ENCODE data around the gene BLACAT1.
A peak's percentile ranks its signal among the peaks of the same experiment; 100 is the strongest.
"Not testable (repeated sequence)": the region's sequence is repeated elsewhere in the genome, so short reads cannot be mapped to it uniquely, and the experiment has no call there.

Gene BLACAT1

DNA sequence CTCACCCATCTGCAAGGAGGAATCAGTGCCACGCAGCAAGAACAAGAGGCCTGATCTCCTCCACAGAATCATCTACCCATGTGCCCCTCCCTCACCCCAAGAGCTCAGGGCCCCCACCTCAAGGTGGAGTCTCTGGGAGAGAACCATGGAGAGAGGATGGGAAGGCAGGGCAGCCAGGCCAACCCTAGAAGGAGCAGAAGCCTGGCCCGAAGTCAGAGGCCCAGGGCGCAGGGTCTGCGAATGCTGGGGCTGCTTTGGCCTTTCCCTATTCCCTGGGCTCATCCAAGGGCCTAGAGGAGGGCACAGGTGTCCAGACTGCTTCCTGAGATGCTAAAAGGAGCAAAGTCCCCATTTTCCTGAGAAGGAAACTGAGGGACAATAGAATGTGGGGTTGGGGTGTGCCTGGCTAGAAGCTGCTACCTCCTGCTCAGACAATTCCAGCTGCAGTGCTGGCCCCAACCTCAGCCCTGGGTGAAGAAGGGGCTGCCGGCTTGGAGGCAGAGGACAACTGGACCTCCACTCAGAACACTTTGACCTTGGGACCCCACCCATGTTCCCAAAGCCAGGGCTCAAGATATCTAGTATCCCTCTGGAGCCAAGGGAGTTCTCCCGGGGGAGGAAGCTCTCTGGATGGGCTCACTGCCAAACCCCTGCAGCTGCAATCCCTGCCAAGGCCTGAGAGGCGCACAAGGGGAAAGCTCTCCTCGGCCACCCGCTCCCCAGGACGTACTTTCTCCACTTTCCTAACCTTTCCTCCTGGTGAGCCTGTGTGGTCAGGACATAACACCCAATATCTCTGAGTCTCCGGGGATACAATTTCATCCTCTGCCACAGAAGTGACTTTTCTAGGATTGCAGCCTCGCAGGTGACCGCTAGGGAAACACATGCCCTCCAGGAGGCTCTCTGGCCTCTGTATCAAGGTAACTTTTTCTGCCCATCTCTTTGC lies 17.4 kb downstream of the BLACAT1 start:
- no peak for DNase-seq

DNA sequence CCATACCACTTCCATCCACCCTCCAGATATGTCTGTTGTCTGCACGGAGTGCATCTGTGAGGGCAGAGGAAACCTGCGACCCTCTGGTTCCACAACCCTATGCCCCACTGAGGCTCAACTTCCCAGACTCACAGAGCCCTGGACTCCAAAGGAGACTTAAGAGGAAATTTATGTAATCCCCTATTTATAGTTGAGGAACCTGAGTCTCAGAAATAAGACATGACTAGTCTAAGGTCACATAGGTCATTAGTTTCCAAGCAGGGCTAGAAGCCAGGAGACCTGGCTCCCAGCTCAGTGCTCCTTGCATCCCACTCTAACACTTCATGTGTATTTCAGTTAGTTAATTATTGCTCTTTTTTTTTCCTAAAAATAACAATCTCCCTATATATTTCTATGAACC lies 18.3 kb downstream of the BLACAT1 start:
- no peak for DNase-seq

DNA sequence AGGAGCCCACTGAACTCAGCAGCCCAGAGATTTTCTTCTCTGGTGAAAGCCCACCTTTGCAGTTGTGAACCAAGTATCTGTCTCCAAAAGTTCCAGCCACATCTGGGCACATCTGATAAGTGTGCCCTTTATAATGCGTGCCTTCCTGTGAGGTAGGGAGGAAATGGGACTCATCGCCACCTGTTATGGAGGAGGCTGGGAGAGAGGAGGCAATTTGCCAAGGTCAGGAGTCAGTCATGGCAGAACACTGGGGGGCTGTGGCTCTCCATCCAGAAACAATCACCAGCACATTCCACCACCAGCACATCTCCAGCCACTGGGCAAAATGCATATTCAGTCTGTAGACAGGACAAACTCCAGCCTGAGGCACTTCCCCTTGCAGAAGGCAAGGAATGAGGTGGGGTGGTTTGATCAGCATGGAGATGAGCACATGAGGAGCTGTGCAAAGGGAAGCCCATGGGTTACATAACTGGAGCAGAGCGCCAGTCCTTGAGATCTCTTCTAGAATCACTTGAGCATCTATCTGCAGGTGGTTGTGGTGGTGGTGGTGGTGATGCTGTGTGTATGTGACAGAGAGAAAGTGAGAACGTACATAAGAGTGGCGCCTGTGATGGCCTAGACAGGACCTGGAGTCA lies 19.0 kb downstream of the BLACAT1 start:
- no peak for DNase-seq

DNA sequence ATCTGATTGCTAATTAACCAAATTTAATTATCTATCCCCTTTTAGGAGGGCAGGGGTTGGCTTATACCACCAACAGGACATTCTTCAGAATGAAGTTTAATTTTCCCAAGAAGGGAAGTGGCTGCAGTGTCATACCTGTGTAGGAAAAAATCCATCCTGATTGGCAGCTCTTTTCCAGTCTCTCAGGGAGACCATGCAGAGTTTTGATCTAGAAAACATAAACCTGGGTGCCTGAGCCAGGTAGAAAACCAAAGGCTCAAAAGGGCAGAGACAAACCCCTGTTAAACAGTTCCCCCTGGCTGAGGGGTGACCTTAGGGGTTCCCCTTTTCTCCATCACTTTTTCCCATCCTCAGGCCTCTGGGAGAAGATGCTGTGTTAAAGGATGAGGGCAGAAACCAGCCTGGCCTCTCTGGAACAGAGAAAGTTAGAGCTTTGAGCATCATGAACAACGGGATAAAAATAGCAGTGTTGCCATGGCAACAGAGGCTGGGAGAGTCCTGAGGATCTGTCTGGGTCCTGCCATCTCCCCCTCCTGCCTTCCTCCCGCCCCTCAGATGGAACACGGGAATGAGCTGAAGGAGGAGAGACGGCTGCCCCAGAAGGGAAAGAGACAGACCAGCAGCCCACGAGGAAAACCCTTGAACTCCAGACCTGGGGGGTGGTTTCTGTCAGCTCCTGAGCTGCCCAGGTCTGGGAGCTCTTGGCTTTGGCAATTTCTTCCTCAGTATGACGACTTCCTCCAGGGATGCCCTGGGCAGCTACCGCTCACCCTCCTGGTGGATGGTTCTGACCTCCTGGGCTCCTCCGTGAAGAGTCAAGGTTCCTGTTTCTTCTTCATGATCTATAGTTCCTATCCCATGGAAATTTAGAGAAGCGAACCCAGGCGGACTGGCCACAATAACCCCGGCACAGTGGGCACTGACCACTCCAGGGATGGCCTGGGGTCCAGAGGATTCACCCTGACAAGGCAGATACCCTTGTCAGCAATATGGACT lies 20.0 kb downstream of the BLACAT1 start:
- no peak for DNase-seq

DNA sequence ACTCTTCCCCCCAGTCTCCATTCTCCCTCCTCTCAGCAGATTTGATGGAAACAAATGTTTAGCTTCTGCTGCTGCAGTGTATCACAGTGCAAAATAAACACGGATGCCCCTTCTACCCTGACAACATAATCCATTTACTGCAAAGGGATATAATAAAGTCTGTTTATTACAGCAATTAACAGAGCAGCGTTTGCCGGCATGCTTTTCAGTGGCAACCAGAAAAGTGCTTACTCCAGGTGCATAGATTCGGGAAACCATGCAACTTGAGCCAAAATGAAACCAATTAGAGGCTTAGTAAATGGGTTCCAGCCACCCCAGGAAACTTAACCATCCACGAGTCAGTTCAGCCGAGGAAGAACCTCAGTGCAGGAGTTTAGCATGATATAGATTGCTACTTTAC lies 21.1 kb downstream of the BLACAT1 start:
- no peak for DNase-seq

DNA sequence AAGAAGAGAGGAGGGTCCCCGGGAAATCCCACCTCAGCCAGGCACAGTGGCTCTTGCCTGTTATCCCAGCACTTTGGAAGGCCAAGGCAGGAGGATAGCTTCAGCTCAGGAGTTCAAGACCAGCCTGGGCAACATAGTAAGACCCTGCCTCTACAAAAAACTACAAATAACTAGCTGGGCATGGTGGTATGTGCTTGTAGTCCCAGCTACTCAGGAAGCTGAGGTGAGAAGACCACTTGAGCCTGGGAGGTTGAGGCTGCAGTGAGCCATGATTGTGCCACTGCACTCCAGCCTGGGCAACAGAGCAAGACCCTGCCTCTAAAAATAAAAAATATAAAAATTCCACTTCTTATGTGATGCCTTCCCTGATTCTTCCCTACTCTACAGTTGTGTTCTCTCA lies 23.2 kb downstream of the BLACAT1 start:
- not testable (repeated sequence) for DNase-seq

DNA sequence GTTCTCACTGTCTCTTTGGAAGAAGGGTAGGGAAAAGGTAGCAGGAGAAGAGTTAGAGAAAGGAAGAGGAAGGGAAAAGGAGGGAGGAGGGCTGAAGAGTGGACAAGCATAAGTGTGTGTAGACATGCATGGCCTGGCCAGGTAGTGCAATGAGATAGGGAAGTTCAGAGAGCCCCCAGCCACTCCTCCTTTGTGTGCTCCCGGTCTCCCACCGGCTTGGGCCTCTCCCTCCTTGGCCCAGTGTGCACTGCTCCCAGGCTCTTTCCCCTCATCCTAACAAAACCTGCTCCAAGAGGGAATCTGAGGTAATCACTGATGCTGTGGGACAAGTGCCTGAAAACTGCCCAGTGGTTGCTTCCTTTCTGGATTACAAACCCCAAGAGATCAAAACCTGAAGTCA lies 23.7 kb downstream of the BLACAT1 start:
- no peak for DNase-seq

DNA sequence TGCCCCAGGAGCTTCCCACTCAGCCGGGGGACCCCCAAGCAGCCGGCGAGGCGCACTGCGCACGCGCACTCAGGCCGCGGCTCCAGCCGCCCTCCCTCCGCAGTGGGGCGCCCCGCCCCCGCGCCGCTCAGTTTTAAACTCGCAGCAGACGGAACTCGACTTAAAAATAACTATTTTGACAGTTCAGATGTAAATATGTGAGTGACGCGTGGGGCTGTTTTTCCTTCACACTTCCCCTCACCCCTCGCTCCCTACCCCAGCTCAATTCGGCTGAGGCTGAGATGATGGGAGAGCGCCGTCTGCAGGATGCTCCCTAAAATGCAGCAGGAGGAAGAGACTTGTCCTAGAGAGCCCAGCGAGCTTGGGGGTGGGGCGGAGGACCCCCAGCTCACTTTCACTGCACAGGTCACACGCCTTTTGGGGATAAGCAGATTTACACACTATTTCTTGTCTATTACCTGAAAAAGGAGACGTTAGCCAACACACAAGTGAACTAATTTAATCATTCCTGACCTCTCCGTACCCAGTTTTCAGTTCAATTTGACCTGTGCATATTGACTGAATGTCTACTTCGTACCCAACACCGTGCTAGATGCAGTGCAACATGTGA lies 25.0 kb downstream of the BLACAT1 start:
- DNase-seq: peak; percentile 56 to 77

DNA sequence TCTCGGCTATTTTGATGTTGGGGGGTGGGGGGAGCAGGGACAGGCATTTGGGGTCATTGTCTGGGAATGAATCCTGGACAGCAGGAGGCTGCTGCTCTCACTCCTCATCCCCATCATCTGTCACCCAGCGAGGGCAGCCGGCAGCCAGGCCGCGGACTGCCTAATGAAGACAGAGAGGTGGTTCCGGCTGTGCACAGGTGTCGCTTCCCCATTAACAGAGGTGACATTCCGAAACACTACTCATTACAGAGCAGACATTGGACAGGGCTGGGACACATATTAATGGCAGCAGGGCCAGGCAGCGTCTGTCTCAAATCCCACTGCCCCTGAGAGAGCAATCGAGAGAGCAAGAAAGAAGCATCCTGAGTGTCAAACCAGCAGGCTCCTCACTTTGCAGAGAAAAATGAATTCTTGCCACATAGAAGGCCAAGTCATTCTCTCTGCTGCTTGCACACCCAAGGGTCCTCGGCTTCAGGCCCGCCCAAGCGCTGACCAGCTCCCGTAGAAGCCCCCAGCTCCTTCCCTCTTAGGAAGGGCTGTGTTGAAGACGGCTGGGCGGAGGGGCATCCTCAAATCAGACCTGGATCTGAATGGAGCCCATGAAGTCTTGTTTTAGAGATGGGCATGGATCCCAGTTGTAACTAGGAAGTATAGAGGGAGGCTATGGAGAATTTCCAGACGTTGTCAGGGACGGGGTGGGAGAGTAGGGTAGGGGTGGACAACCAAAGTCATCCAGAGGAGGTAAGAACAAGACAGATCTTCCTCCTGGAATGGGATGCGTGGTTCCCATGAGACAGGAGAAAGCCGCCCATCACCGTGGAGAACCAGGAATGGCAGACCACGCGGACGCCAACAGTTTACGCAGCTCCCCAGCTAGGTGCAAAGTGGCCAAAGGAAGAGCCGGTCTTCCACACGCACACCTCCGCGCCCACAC lies 25.8 kb downstream of the BLACAT1 start:
- no peak for DNase-seq

DNA sequence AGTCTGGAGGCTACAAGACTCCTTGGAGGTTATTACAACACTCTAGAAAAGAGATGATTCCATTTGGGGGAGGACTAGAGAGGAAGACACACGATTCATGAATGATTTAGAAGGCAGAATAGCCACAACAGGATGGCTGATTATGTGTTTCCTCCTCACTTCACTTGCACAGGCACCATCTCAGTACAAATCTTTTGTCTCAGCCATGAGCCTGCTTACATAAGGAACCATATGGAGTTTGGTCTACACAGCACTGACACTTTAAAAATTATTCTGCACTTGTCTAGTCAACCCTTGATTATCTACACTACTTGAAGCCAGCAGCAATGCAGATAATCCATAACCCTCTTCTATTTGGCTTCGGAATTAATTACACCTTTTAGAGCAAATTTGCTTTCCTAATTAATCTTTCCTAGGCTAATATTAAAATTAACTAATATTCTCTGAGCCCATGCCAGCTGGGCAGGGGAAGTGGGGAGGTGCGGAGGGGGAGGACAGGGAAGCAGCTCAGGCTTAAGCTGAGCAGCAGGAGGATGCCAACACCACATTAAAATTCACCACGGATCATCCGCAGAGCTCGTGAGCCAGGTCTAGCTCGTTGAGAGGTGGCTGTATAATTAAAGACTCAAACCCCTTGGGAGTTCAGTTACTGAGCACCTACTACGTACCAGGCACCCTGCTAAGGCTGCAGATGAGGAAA lies 30.8 kb downstream of the BLACAT1 start:
- no peak for DNase-seq

DNA sequence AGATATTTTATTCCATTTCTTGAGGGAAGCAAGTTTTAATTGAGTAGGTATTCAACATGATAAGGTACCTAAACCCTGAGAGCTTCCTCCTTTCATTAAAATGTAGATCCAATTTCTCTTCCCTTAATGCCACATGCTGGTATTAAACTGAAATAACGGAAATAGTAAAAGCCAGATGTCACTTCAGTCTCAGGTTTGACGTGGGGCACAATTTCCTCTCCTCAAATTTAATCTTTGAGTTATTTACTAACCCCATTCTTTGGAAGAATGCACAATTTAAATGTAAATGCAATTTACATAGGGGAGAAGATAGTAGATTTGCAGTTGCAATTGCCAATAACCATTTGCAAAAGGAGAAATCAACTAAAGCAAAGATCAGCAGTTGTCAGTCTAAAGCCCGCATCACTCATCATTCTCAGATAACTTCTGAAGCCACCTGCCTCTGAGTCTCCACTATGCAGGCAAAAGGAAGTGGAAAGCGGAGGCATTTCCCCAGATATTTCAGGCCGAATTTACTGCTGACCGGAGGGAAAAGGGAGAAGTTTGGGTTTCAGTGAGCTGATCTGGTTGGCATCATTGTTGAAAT lies 31.9 kb downstream of the BLACAT1 start:
- no peak for DNase-seq

DNA sequence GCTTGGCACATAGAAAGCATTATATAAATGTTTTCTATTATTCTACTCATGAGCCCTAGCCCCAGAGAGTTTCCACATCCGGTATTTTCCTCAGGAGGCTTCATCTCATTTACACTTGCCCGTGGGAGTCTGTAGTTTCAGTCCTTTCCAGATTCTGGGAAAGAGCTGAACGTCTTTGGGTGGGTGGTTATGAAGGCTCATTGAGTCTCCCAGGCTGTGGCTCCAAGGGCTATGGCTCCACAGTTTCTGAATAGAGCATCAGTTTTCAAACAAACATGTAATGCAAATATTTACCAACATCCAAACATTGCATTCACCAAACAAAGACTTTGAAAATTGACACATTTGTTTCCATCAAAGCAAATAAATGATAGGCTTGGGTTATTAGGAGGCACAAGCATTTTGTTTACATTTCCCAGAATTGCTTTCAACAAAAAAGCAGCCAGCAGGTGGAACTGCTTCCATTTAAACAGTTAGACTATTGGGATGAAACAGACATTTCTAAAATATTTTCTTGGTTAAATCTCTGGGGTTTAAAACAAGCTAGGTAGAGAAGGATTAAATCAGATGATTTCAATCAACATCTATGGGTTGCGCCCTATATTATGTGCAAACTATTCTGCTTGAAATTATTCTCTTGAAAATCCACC lies 32.7 kb downstream of the BLACAT1 start:
- DNase-seq: no peak

DNA sequence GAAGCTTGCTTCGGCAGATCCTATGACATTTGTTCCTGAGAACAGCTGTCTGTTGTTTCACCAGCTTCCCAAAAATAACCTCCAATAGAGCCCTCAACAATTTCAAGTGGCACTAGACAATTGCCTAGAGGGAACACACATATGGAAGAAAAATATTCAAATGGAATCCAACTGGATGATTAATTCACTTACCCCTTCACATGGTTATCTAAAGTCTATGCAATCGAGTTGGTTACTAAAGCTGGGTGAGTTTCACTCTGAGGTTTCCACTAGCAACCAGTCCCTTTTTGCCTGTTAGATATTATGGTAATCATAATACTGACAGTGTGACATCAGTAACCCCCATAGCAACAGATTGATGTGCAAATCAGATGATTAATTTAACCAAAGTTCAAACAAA lies 34.0 kb downstream of the BLACAT1 start, which contains the start of gene LEMD1:
Gene LEMD1, minus strand, starts transcription at position 259 of the 400 bp plus-strand sequence. CDS start 1,520 bp downstream, outside the sequence.
- DNase-seq: no peak

DNA sequence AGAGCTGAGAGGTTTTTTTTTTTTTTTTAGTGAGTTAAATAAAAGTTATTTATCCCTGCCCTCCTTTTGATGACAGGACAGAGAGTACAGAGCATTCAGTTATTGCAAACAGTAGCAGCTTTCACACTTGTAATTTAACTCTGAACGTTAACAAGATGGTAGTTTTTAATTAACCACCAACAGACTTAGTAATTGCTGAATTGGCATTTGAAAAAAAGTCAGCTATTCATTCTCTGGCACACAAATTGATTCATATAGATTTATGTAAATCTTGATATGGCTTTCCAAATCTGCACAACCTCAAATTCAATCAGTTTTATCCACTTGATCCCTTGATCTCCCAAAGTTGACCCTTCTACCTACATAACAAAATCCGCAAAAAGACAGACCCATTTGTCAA lies 34.9 kb downstream of the BLACAT1 start:
- no peak for DNase-seq

DNA sequence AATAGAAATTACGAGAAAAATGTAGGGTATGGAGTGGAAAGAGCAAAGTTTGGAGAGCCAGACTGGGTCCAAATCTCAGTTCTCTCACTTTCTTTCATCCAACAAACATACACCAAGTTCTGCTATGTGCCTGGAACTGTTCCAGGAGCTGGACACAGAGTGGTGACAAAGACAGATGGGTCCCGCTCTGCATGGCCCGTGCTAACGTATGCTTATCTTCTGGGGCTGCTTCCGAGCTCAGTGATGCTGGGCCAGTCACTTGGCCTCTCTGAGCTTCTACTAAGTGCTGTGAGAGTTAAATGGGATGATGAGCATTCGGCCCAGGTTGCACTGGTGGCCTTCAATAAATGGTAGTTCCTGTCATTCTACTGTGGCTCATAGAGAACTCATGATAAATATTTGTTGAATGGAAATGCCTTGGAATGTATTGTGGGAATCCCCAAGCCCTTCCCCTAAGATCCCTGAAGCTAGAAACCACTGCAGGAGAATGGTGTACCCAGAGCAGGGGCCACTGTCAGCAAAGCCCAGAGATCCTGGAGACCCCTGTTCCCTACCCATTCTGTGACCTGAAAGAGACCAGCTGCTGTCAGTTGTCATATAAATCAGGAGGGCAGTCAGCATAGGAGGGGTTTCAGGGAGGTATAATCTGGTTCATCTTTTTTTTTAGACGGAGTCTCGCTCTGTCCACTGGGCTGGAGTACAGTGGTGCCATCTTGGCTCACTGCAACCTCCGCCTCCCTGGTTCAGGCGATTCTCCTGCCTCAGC lies 37.8 kb downstream of the BLACAT1 start:
- DNase-seq: no peak

DNA sequence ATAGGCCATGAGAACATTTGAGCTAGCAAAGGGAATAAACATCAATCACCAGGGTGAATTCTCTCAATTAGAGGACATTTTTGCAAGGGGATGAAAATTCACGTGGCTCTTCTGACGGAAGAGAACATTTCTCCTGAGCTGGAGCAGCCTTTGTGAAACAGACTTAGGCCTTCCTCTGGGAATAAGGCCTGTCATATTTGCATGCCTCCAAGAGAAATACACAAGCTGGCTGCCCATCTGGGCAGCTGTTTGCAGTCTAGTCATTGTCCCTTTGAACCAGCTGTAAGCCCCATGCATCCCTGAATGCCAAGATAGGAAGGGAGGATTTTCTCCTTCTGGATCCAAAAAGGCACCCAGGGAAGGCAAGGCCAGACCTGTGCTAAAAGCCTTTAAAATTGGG lies 39.5 kb downstream of the BLACAT1 start:
- DNase-seq: no peak

DNA sequence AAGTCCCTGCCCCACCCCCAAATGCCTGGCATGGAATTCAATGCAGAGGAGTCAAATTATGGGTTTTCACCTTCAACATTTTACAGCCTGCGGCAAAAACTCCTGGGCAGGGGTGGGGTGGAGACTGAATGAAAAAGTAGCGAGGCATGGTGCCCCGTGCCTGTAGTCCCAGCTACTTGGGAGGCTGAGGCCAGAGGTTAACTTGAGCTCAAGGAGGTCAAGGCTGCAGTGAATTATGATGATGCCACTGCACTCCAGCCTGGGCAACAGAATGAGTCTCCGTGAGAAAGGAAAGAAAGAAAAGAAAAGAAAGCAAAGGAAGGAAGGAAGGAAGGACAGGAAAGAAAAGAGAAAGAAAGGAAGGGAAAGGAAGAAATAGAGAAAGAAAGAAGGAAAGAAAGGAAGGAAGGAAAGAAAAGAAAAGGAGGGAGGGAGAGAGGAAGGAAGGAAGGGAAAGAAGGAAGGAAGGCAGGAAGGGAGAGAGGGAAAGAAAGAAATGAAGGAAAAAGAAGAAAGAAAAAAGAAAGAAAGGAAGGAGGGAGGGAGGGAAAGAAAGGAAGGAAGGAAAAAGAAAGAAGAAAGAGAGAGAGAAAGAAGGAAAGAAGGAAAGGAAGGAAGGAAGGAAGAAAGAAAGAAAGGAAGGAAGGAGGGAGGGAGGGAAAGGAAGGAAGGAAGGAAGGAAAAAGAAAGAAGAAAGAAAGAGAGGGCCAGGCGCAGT lies 45.1 kb downstream of the BLACAT1 start:
- DNase-seq: no peak

DNA sequence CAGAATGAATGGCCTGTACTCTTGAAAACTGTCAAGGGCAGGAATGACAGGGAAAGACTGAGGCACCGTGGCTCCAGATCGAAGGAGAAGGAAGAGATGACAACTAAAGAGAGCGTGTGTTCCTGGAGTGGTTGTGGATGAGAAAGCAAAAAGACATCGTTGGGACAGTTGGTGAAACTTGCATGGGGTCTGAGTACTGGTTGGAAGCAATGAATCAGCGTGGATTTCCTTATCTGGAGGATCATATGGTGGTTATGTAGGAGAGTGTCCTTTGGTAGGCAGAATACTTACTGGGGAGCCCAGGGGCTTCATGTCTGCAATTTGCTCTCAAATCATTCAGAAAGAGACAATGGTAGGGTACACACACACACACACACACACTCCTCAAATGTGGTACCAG lies 47.9 kb downstream of the BLACAT1 start:
- no peak for DNase-seq
